Muscle of back (tissue), 11 donors: ENCODE results near the gene C5AR2. TPM values are rescaled to one million over a fixed set of nuclear protein-coding genes. Genes with fewer than 3 reads are reported as not detected.
A peak's percentile ranks its signal among the peaks of the same experiment; 100 is the strongest.
"Not testable (repeated sequence)": the region's sequence is repeated elsewhere in the genome, so short reads cannot be mapped to it uniquely, and the experiment has no call there.

ENCODE experiments used
- DNase-seq, 3 donors: peaks; one replicate each; pipeline versions ENCODE4 v3.0.0 to v3.0.0-alpha.2; 2013
- polyA plus RNA-seq, 10 donors: library from polyadenylated mRNA; unstranded; fragments of 120-200 nt; gene quantifications; one replicate each; pipeline ENCODE4 v1.2.1, GENCODE V29; 2013; ENCODE audit not compliant: insufficient read length in 10 of 10

The C5AR2 gene
- polyA plus RNA-seq, 10 donors: 0.30 to 0.63 (median 0.42) TPM

DNA sequence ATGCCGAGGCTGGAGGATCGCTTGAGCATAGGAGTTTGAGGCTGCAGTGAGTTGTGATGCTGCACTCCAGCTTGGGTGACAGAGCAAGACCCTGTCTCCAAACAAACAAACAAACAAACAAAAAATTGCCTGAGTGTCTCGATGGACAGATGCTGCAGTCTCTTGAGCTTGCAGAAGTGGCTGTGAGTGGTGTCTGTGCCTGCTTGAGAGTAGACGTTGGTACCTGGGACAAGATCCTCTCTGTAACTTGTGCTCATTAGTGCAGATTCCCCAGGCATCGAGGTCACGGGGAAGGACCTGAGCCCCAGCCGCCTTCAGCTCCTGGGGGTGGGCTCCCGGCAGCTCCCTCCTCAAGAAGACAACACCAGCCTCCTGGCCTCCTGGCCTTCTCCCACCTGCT, 8.6 kb upstream of the C5AR2 start:
- DNase-seq: no peak

DNA sequence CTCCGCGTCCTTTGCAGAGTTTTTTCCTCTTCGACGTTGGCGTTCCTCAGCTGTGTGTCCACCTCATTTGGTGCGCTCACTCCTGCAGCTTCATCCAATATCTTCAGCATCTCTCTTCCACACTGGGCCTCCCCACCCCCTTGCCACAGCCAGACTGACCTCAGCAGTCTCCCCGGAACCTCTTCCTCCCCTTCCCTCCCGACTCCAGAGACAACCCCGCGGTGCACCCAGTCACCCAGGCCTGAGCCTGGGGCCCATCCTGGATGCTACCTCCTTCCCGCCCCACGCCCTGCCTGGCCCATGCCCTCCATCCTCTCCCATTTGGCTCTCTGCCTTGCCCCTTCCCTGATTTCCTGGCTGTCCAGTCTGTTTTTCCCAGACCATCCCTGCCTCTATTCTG, 8.1 kb upstream of the C5AR2 start:
- DNase-seq: no peak

DNA sequence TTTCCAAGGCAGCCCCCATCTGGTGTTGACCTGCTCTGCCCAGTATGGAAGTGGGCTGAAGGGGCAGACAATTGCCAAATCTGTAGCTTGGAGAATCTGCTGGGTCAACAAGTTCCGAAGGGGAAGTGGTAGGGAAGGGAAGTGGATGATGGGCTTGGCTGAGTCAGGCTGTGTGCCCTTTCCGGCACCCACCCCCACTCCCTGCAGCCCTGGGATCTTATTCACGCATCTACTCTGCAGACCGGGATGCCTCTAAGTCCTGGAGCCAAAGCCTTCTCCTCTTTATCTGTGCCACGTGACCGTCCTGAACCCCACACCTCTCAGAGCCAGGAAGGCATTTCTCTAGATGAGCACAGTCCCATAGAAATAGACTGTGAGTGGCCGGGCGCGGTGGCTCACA, 7.5 kb upstream of the C5AR2 start:
- DNase-seq: peak in 1 of 3 donors; percentile 41

DNA sequence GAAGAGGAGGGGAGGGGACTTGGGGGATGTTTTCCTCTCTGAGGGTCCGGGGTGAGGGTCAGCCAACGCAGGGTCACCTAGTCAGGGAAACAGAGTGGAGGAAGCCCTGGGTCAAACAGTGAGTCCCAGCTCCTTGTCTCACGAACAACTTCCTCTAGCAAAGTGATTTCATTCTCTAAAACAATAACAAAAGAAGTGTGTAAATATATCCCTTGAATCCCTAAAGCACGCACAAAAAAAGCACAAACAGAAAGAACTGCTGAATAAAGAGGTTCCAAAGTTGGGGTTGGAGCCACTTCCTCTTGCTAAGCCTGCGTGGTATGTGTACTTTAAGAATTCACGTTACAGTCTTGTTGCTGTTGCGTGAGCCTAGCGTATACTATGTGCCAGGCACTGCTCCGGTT, 1.5 kb upstream of the C5AR2 start:
- peak in 1 of 3 donors; percentile 46 for DNase-seq

DNA sequence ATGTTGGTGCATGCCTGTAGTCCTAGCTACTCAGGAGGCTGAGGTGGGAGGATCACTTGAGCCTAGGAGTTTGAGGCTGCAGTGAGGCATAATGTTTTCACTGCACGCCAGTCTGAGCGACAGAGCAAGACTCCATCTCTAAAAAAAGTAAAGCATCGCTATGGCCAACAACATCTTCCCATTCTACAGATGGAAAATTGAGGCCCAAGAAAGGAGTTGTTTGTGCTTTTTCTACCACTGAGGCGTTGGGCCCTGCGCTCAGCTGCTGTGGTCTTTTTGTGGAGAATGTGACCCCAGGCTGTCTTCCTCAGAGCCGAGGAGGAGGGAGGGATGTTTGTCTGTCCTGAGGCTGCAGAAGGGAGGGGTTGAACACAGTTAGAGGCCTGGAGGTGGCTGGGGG, 485 bp upstream of the C5AR2 start:
- DNase-seq: no peak

DNA sequence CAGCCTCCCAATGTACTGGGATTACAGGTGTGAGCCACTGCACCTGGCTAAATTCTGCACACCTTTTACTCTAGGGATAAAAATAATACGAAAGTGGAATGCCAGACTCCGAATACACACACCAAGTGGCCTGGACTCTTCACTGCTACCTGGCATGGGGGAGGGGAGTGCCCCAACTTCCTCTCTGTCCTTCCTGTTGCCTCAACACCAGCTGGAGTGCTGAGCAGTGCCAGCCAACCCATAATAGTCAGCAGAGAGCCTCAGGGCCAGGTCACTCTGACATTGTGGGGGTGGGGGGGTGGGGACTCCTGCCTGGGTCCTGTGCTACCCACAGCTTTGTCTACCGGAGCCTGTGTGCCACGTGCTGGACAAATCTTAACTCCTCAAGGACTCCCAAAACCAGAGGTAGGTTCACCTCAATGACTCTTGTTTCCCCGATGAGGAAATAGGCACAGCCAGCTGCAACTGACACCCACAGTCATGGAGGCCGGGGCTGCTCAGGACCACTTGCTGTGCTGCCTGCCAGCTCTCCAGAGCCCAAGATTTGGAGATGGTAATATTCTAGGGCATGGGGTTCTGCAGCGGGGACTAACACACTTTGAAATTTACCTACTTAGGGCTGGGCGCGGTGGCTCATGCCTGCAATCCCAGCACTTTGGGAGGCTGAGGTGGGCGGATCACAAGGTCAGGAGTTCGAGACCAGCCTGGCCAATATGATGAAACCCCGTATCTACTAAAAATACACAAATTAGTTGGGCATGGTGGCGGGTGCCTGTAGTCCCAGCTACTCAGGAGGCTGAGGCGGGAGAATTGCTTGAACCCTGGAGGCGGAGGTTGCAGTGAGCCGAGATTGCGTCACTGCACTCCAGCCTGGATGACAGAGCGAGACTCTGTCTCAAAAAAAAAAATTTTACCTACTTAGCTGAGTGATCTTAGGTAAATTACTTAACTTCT, 5.1 kb downstream of the C5AR2 start:
- peak in 1 of 3 donors; percentile 40 for DNase-seq

DNA sequence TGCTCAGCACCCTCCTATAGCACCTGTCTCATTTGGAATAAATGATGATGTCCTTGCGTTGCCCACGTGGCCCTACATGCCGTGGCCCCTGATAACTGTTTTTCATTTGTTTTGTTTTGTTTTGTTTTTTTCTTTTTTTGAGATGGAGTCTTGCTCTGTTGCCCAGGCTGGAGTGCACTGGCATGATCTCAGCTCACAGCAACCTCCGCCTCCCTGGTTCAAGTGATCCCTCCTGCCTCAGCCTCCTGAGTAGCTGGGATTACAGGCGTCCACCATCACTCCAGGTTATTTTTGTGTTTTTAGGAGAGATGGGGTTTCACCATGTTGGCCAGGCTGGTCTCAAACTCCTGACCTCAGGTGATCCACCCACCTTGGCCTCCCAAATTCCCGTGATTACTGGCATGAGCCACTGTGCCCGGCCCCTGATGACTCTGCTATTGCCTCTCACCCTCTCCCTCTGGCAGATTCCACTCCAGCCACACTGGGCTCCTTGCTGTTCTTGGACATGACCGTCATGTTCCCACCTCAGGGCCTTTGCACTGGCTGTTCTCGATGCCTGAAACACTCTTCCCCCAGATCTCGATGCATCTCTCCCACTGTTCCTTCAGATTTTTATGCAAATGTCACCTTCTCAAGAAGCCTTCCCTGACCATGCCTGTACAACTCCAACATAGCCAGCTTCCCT, 7.4 kb downstream of the C5AR2 start:
- DNase-seq: no peak

DNA sequence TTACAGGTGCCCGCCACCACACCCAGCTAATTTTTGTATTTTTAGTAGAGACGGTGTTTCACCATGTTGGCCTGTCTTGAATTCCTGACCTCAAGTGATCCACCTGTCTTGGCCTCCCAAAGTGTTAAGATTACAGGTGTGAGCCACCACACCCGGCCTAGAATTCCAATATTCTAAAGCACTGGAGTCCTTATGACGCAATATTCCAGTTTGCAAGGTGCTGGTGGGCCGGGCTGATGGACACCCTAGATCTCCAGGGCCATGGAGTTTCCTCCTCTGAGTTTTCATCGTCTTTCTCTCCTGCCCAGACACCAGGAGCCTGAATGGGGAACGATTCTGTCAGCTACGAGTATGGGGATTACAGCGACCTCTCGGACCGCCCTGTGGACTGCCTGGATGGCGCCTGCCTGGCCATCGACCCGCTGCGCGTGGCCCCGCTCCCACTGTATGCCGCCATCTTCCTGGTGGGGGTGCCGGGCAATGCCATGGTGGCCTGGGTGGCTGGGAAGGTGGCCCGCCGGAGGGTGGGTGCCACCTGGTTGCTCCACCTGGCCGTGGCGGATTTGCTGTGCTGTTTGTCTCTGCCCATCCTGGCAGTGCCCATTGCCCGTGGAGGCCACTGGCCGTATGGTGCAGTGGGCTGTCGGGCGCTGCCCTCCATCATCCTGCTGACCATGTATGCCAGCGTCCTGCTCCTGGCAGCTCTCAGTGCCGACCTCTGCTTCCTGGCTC, 8.7 kb downstream of the C5AR2 start:
- no peak for DNase-seq

DNA sequence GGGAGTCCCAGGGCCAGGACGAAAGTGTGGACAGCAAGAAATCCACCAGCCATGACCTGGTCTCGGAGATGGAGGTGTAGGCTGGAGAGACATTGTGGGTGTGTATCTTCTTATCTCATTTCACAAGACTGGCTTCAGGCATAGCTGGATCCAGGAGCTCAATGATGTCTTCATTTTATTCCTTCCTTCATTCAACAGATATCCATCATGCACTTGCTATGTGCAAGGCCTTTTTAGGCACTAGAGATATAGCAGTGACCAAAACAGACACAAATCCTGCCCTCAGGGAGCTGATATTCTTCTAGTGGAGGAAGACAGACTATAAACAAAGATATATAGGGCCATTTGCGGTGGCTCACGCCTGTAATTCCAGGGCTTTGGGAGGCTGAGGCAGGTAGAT, 9.8 kb downstream of the C5AR2 start:
- no peak for DNase-seq

DNA sequence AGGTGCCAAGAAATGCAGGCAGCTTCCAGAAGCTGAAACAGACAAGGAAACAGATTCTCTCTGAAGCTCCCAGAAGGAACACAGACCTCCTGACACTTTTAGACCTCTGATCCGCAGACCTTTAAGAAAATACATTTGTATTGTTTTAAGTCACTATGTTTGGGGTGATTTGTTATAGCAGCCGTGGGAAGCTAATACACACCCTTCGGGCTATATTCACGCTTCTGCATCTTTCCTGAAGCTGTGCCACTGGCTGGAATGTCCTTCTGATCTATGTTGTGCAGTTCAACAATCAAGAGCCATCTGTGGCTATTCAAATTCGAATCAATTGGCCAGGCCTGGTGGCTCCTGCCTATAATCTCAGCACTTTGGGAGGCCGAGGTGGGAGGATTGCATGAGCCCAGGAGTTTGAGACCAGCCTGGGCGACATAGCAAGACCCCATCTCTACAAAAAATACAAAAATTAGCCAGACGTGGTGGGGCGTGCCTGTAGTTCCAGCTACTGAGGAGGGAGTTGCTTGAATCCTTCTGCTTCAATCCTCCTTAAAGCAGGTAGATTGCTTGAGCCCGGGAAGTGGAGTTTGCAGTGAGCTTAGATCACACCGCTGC, 11.3 kb downstream of the C5AR2 start:
- DNase-seq: no peak

DNA sequence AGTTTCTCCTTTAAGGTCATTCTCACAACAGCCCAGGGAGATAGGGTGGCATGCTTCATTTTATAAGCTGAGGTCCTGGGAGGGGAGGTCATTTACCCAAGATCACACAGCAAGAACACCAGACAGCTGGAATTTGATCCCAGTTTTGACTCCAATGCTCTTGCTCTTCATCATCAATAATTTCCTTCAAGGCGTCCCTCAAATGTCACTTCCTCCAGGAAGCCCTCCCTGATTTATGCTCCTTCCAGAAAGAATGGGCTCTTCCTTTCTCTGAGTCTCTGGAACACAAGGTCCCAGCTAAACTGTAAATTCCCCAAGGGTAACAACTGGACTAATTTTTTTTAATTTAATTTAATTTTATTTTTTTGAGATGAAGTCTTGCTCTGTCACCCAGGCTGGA, 12.4 kb downstream of the C5AR2 start:
- no peak for DNase-seq

DNA sequence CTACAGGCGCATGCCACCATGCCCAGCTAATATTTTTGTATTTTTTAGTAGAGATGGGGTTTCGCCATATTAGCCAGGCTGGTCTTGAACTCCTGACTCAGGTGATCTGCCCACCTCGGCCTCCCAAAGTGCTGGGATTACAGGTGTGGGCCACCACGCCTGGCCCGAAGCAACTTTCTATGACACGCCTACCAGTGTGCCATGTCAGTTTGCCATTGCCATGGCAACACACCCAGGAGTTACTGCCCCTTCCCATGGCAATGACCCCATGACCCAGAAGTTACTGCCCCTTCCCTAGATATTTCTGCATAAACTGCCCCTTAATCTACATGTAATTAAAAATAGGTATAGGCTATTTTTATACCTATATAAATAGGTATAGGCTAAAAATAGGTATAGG, 14.0 kb downstream of the C5AR2 start:
- DNase-seq: not testable (repeated sequence)

DNA sequence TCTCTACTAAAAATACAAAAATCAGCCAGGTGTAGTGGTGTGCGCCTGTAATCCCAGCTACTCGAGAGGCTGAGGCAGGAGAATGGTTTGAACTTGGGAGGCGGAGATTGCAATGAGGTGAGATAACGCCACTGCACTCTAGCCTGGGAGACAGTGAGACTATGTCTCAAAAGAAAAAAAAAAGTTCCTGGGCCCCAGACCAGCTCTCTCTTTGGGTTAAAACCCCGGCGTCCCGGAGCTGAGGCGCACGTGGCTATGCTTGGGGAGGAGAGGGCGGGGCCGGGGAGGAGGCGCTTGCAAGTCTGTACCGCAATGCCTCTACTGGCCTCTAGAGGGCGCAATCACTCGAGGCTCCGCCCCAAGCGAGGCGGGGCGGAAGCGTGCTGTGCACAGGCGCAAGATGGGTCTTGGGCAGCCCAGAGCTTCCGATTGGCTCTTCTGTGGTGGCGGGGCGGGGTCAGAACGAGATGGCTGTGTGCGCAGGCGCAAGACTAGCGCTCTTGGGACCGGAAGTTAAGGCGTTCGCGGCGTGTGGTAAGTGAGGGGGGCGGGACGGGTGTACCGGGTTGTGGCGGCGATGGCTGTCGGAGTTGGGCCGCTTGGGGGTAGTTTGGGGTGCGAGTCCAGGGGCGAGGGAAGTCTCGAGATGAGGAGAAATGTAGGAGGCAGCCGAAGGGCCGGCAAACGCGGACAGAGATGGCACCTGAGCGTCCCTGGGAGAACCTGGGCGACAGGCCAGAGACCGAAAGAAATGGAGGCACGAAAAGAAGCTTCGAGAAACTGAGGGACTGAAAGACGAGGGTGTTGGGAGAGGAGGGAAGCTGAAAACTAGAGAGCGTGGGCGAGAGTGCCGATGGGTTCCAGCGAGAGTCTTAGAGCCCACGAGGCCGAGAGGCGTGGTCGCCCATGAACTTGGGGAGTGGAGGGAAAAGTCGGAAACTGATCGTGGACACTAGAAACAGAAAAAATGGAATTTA, 17.1 kb downstream of the C5AR2 start, which contains the start of gene DHX34:
Gene DHX34 (plus strand): TSS at position 497 of the 977 bp plus-strand sequence. CDS start 3,716 bp downstream, outside the sequence.
- DNase-seq: peak; percentile 98 to 99 (median 98)

DNA sequence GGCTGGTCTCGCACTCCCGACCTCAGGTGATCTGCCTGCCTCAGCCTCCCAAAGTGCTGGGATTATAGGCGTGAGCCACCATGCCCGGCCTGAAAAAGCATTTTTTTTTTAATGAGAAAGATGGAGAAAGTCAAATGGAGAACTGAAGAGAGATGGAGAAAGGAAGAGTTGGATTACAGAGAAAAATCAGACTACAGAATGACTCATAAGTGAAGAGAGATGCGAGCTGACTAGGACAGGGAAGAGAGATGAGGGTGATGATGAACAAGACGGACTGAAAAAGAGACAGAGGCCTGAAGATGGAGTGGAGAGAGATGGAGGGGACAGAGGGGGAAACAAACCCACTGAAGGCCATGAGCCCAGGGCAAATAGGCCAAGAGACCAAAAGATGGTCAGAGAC, 18.7 kb downstream of the C5AR2 start:
- DNase-seq: no peak

DNA sequence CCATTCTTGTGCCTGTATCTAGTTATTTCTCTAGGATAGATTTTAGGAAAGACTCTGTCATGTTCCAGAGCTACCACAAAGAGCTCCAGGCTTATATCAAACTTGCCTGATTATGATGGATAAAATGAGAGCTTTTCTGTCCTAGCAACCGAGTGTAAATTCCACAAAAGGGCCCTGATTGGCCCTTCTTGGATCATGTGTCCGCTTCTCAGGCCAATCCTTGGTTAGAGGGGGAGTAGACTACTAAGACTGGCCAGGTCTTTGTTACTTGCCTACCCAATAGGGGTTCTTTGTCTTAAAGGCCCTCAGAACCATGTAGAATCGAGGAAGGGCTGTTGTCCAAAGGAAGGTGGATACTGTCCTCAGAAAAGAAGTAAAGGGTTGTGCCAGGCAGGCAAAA, 19.6 kb downstream of the C5AR2 start:
- DNase-seq: no peak

DNA sequence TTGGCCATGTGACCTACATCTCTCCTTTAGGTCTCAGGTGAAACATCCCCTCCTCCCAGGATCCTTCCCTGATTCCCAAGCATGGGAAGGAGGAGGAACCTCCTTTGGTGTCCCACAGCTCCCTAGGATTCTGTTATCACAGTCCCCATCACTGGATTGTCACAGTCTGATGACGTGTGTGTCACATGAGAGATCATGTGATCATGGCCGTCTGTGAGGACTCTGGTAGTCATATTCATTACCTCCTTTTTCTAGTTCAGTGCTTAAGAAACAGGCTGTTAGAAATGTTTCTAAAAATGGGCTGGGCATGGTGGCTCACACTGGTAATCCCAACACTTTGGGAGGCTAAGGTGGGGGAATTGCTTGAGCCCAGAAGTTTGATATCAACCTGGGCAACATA, 20.1 kb downstream of the C5AR2 start:
- DNase-seq: no peak

DNA sequence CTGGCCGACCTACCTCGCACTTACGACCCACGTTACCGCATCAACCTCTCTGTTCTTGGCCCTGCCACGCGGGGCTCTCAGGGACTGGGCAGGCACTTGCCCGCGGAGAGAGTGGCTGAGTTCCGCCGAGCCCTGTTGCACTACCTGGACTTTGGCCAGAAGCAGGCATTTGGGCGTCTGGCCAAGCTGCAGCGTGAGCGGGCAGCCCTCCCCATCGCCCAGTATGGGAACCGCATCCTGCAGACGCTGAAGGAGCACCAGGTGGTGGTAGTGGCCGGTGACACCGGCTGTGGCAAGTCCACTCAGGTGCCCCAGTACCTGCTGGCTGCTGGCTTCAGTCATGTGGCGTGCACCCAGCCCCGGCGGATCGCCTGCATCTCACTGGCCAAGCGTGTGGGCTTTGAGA, 21.3 kb downstream of the C5AR2 start:
- DNase-seq: no peak

DNA sequence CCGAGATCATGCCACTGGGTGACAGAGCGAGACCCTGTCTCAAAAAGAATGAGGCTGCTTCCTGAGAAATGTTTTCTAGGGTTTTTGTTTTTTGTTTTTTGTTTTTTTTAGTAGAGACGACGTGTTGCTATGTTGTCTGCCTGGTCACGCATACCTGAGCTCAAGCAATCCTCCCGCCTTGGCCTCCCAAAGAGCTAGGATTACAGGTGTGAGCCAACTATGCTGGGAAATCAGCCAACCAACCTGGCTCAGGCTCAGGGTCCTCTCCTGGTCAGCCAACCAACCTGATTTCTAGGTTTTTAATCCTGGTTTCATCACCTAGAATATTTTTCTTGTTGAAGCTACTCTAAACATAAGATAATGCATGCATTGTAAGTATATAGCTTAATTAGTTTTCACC, 24.9 kb downstream of the C5AR2 start:
- DNase-seq: no peak

DNA sequence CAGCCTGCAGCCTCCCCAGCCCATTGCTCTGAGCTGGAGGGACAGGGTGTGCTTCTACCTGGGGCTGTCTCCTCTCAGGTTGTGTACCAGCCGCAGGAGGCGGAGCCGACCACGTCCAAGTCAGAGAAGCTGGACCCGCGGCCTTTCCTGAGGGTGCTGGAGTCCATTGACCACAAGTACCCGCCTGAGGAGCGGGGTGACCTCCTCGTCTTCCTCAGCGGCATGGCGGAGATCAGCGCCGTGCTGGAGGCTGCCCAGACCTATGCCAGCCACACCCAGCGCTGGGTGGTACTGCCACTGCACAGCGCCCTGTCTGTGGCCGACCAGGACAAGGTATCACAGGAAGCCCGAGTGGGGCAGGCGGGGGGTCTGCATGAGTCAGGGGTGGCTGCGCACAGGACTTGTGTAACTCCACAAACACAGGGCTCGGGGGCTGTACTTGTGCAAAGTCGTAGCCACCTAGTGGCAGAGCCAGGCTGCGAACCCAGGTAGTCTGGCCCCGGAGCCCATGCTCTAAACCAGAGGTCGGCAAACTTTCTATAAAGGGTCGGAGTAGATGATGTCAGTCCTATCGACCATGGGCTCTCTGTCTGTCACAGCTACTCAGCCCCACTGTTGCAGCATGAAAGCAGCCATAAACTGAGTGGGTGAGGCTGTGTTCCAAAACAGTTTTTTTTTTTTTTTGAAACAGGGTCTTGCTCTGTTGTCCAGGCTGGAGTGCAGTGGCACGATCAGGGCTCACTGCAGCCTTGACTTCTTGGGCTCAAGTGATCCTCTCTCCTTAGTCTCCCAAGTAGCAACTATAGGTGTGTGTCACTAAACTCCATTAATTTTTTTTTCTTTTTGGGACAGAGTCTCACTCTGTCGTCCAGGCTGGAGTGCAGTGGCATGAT, 26.1 kb downstream of the C5AR2 start:
- no peak for DNase-seq

DNA sequence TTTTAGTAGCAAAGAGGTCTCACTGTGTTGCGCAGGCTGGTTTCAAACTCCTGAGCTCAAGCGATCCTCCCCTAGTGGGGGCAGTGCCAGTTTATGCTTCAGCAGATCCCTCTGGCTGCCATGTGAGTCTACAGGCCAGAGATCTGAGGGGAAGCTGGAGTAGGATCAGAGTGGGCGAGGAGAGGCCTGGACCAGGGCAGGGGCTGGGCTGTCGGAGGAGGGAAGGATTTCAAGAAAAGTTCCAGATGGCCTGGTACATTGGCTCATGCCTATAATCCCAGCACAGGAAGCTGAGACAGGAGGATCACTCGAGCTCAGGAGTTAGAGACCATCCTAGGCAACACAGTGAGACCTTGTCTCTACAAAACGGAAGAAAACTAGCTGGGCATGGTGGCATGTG, 27.0 kb downstream of the C5AR2 start:
- no peak for DNase-seq
